HG03378 (cell line): ENCODE results near the gene VSTM1.
"Not testable (repeated sequence)": the region's sequence is repeated elsewhere in the genome, so short reads cannot be mapped to it uniquely, and the experiment has no call there.

Experiments used
- ATAC-seq: cut with Tn5 transposase; IDR thresholded peaks from one replicate; pipeline ENCODE4 v1.9.1; 2021; ENCODE audit warnings: mild to moderate bottlenecking, moderate library complexity; ENCODE audit not compliant: unreplicated experiment

Gene VSTM1

GRCh38 chr19:54063350-54064116 lies at the start of gene VSTM1:
Gene VSTM1, minus strand, starts transcription at chr19:54063897. Its CDS starts 120 bp downstream, at chr19:54063777.
- no peak for ATAC-seq

DNA sequence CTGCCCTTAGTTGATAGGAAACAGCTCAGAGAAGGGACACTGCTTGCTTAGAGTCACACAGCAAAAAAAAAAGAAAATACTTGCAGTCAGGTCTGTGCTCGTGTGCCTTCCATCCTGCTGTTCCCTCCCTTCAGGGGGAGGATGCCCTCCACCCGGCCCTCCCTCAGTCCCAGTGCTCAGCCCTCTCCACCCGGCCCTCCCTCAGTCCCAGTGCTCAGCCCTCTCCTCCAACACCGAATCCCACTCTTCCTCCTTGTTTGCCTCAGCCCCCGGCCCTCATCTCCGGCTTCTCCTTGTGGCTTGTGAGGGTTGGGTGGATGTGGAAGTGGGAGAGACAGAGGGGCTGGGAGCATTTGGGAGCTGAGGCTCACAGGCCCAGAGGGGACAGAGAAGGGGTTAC lies 46.0 kb upstream of the VSTM1 start:
- ATAC-seq: no peak

DNA sequence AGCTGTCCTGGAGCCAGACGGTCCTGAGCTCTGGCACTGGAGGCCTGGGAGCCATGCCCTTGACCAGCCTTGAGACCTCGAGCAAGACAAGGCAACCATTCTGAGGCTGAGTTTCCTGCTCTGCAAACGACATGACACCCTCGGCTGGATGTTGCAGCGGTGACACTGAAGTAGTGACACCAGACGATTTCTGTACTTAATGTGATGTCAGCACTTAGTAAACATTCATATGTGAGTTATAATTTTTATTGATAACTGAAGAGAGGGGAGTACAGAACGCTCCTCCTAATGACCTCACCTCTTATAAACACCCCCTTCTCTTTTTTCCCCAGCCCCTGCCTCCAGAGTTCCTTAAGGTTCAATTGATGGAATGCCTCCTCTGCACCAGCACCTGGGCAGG lies 44.8 kb upstream of the VSTM1 start:
- ATAC-seq: no peak

DNA sequence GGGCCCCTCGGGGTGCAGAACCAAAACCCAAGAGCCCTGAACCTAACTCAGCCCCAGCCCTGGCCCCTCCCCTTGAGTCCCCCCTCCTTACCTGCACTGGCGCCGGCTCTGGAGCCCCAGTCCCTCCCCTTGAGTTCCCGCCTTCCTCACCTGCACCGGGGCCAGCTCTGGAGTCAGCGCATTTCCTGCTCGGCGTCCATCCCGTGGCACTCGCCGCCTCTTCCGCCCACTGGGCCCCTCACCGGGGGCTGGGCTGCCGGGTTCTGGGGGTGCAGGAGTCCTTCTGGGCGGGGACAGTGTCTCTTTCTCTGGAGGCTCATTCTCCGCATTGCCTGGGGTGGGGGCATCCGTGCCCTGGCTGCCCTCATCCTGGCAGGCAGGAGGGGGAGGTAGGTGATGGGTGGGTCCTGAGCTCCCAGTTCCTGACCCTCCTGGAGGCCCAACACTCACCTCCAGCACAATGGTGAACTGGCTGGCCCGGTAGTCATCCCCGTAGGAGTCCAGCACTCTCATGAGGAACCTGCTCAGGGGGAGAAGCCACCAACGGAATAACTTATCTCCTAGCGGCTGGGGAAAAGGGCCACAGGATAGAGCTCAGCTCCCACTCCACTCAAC lies 44.3 kb upstream of the VSTM1 start:
- no peak for ATAC-seq

- ATAC-seq: no peak
These were observed 43.0 kb upstream of the VSTM1 start for GRCh38 chr19:54106716-54107115.

DNA sequence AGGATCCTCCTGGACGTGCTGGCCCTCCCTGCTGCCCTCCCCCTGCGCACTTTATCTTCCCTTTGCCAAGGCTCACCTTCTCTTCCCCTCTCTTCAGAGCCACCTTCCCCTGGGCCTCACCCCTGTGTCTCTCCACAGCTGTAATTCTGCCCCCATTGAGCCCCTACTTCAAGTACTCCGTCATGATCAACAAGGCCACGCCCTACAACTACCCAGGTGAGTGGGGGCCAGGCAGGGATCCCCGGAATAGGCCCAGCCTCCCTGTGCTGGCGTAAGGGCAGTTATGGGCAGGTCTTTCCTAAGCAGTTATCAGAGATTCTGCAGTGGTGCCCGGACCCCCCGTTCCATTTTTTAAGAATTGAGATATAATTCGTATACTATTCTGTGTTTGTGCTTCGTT lies 42.1 kb upstream of the VSTM1 start:
- no peak for ATAC-seq

DNA sequence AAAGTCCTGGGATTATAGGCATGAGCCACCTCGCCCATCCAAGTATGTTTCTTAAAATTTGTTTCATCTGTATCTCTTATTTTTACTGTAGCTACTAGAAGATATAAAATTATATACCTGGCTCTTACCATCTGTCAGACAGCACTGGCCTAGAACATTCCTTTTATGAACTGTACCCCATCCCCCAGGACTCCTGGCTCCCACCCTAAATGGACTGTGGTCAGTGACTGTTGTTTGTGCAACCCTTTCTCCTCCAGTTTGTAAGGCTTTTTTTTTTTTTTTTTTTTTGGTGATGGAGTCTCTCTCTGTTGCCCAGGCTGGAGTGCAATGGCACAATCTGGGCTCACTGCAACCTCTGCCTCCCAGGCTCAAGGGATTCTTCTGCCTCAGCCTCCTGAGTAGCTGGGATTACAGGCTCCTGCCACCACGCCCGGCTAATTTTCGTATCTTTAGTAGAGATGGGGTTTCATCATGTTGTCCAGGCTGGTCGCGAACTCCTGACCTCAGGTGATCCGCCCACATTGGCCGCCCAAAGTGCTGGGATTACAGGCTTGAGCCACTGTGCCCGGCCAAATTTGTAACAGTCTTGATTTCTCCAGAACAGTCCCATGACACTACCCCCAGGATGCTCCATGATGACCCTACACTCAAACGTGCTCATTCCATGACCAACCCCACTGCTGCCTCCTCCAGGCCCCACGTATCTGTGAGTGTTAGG lies 41.5 kb upstream of the VSTM1 start:
- ATAC-seq: no peak

GRCh38 chr19:54102421-54103169 lies 38.9 kb upstream of the VSTM1 start, which contains the start of gene NDUFA3:
Gene NDUFA3, plus strand, starts transcription at chr19:54102855. Its CDS starts 24 bp downstream, at chr19:54102879.
- peak; percentile 85 for ATAC-seq

GRCh38 chr19:54100561-54100960 lies 36.9 kb upstream of the VSTM1 start, which contains the start of gene OSCAR:
Gene OSCAR, minus strand, starts transcription at chr19:54100803. Its CDS starts 11 bp downstream, at chr19:54100792.
- no peak for ATAC-seq

DNA sequence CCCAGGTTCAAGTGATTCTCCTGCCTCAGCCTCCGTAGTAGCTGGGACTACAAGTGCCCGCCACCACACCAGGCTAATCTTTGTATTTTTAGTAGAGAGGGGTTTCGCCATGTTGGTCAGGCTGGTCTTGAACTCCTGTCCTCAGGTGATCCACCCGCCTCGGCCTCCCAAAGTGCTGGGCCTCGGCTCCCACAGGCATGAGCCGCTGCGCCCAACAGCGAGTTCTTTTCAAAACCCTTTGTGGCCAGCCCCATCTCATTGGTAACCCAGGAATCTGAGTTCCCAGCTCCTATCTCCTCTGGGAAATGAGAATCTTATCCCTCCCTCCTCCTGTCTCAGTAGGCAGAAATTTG lies 36.2 kb upstream of the VSTM1 start:
- not testable (repeated sequence) for ATAC-seq

GRCh38 chr19:54099190-54099902 lies 35.6 kb upstream of the VSTM1 start:
- no peak for ATAC-seq

DNA sequence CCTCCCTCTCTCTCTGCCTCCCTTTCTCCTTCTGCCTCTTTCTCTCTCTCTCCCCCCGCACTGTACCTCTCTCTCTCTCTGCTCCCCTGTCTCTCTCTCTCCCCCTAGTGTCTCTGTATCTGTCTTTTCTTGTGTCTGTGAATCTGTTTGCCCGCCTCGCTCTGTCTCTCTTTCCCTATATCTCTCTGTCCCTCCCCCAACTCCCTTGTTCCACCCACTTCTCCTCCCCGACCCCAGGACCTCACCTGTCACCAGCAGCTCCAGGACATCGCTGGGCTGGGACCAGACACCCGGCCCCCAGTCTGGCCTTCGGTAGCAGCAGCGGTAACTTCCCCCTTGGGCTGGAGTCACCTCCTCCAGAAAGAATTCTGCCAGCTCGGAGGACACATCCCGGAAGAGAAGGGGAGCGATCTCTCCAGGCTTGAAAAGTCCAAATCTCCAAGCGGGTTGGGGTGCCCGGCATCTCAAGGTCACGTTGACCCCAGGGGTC lies 33.0 kb upstream of the VSTM1 start:
- ATAC-seq: no peak

DNA sequence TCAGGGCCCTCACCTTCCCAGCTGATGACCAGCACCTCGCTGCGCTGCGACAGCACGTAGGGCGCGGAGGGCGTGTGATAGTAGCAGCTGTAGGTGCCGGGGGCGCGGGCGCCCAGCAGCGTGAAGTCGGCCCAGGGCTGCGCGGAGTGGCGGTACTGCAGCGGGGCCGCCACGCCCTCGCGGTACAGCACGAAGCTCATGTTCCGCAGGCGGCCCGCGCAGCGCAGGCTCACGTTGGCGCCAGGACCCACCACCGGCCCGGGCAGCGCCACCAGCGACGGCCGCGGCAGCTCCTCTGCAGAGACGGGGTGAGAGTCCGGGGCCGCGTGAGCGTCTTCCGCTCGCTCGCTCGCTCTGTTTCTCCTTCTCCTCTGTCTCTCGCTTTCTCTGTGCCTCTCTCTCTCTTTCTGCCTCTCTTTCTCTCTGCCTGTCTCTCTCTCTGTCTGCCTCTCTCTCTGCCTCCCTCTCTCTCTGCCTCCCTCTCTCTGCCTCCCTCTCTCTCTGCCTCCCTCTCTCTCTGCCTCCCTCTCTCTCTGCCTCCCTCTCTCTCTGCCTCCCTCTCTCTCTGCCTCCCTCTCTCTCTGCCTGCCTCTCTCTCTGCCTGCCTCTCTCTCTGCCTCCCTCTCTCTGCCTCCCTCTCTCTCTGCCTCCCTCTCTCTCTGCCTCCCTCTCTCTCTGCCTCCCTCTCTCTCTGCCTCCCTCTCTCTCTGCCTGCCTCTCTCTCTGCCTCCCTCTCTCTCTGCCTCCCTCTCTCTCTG lies 32.3 kb upstream of the VSTM1 start:
- ATAC-seq: not testable (repeated sequence)

GRCh38 chr19:54095136-54095858 lies 31.6 kb upstream of the VSTM1 start:
- ATAC-seq: no peak

- no peak for ATAC-seq
These were observed 30.8 kb upstream of the VSTM1 start for GRCh38 chr19:54094426-54095000.

- ATAC-seq: no peak
These were observed 20.7 kb upstream of the VSTM1 start for GRCh38 chr19:54084410-54084809.

GRCh38 chr19:54081032-54081431 lies 17.3 kb upstream of the VSTM1 start, which contains the start of gene TARM1:
Gene TARM1, minus strand, starts transcription at chr19:54081365. Its CDS starts 25 bp downstream, at chr19:54081340.
- no peak for ATAC-seq

DNA sequence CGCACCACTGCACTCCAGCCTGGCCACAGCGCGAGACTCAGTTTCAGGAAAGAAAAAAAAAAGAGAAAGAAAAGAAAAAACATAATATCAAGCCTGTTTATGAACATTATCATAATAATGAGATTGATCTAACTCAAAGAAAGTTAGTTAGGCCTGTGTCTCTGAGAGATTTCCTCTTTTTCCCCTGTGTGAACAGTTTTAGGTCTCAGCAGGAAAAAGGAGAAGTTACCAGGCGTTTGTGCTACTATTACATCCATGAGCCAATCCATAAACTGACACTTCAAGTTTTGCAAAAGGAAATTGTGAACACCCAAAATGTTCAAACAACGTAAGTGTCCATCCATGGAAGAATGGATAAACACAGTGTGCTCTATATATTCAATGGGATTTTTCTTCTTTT lies 13.6 kb upstream of the VSTM1 start:
- ATAC-seq: no peak
